Fibroblast of lung (primary cell): ENCODE results near the gene FCGR3B. TPM values are rescaled to one million over a fixed set of nuclear protein-coding genes. Genes with fewer than 3 reads are reported as not detected.
"Not testable (repeated sequence)": the region's sequence is repeated elsewhere in the genome, so short reads cannot be mapped to it uniquely, and the experiment has no call there.

ENCODE experiments used
- DNase-seq, 2 donors: peaks; one replicate each; pipeline versions ENCODE4 v3.0.0 to v3.0.0-alpha.2; 2010; ENCODE audit warnings: low read depth in 2 of 2
- H2AFZ ChIP-seq: 2 replicates; pipeline ENCODE4 v1.5.1; 2012; ENCODE audit warnings: low read length, control low read depth, inconsistent platforms
- H3K27ac ChIP-seq: 2 replicates; pipeline ENCODE4 v1.5.1; 2011; ENCODE audit warnings: low read length, control low read depth; ENCODE audit not compliant: insufficient read depth
- H3K27me3 ChIP-seq: 2 replicates; pipeline ENCODE4 v1.5.1; 2011; ENCODE audit warnings: mild to moderate bottlenecking, low read length; ENCODE audit not compliant: control insufficient read depth, insufficient read depth
- H3K36me3 ChIP-seq: 2 replicates; pipeline ENCODE4 v1.5.1; 2011; ENCODE audit warnings: low read length; ENCODE audit not compliant: control insufficient read depth, insufficient read depth
- H3K4me1 ChIP-seq: 2 replicates; pipeline ENCODE4 v1.5.1; 2011; ENCODE audit warnings: low read length; ENCODE audit not compliant: control insufficient read depth, insufficient read depth; ENCODE audit errors: extremely low read depth
- H3K4me2 ChIP-seq: 2 replicates; pipeline ENCODE4 v1.5.1; 2011; ENCODE audit warnings: low read length, control low read depth; ENCODE audit not compliant: insufficient read depth; ENCODE audit errors: extremely low read depth
- H3K4me3 ChIP-seq, 4 experiments: fragments of 200-600 bp in 1 of 4; sonication (generic) in 1 of 4; replicated peaks in 1 of 4; 2 replicates each; pipeline ENCODE4 v1.5.1; 2011 to 2016; ENCODE audit warnings: low read length in 4 of 4, low read depth in 3 of 4, mild to moderate bottlenecking in 3 of 4, control low read depth in 2 of 4, inconsistent platforms in 1 of 4, mixed read lengths in 1 of 4; ENCODE audit not compliant: insufficient read depth in 1 of 4; ENCODE audit errors: control extremely low read depth in 1 of 4
- H3K79me2 ChIP-seq: 2 replicates; pipeline ENCODE4 v1.5.1; 2012; ENCODE audit warnings: mild to moderate bottlenecking, low read length, inconsistent platforms; ENCODE audit not compliant: control insufficient read depth, insufficient read depth
- H3K9ac ChIP-seq: 2 replicates; pipeline ENCODE4 v1.5.1; 2011; ENCODE audit warnings: mild to moderate bottlenecking, low read length, control low read depth; ENCODE audit not compliant: insufficient read depth
- H3K9me3 ChIP-seq: 2 replicates; pipeline ENCODE4 v1.5.1; 2012; ENCODE audit warnings: low read depth, low read length; ENCODE audit not compliant: control insufficient read depth, insufficient read depth
- H4K20me1 ChIP-seq: 2 replicates; pipeline ENCODE4 v1.5.1; 2011; ENCODE audit warnings: low read length; ENCODE audit not compliant: control insufficient read depth, insufficient read depth; ENCODE audit errors: extremely low read depth
- polyA plus RNA-seq, 2 donors: library from polyadenylated mRNA; depleted of rRNA in 1 of 2; stranded (reverse) in 1 of 2; unstranded in 1 of 2; fragments of >200 nt; gene quantifications; 2 replicates each; pipeline ENCODE4 v1.2.1, GENCODE V29; 2011 to 2012; ENCODE audit warnings: missing spikeins in 1 of 2
- total RNA-seq: library from RNA; depleted of rRNA; stranded (reverse); fragments of >200 nt; gene quantifications from 2 replicates; pipeline ENCODE4 v1.2.1, GENCODE V29; 2014

The FCGR3B gene
- total and polyA plus RNA-seq, 2 donors (not counting 1 experiment from before 2014, with no cell fraction given): not detected

- not testable (repeated sequence) for H3K9ac ChIP-seq, H2AFZ ChIP-seq, H3K9me3 ChIP-seq, H3K4me2 ChIP-seq, H3K27ac ChIP-seq, H3K4me1 ChIP-seq, H3K79me2 ChIP-seq, H3K27me3 ChIP-seq, H3K4me3 ChIP-seq, H3K36me3 ChIP-seq, DNase-seq, H4K20me1 ChIP-seq
Measured at GRCh38 chr1:161579856-161580507, 51.0 kb downstream of the FCGR3B start.

- not testable (repeated sequence) for H3K79me2 ChIP-seq, H3K27ac ChIP-seq, H3K9ac ChIP-seq, H3K4me2 ChIP-seq, H3K4me1 ChIP-seq, H3K9me3 ChIP-seq, H2AFZ ChIP-seq, H3K36me3 ChIP-seq, DNase-seq, H3K27me3 ChIP-seq, H4K20me1 ChIP-seq, H3K4me3 ChIP-seq
Measured at GRCh38 chr1:161576676-161577075, 54.3 kb downstream of the FCGR3B start.

Other genes starting within 250 kb of the FCGR3B start
- 3.3 and 3.9 TPM in 2 replicates for gene FCGR2A, start 125.7 kb downstream of the FCGR3B start, total RNA-seq
- 2.4 and 7.6 TPM in 2 replicates for gene FCGR2A, start 125.7 kb downstream of the FCGR3B start, polyA plus RNA-seq
- 0.51 and 2.3 TPM in 2 replicates for gene HSPA6, start 106.6 kb downstream of the FCGR3B start, total RNA-seq
- gene HSPA6, start 106.6 kb downstream of the FCGR3B start, polyA plus RNA-seq: 0.22 and 0.33 TPM in 2 replicates
- gene FCGR3A, start 81.4 kb downstream of the FCGR3B start, total RNA-seq: not detected in 2 replicates
- gene FCGR3A, start 81.4 kb downstream of the FCGR3B start, polyA plus RNA-seq: not detected in 2 replicates
- gene FCGR2B, start 32.0 kb upstream of the FCGR3B start, total RNA-seq: not detected in 2 replicates
- not detected in 2 replicates for gene FCGR2B, start 32.0 kb upstream of the FCGR3B start, polyA plus RNA-seq
- under 0.01 and 0.17 TPM in 2 replicates for gene FCRLA, start 76.1 kb upstream of the FCGR3B start, total RNA-seq
- 0.56 and 0.68 TPM in 2 replicates for gene FCRLA, start 76.1 kb upstream of the FCGR3B start, polyA plus RNA-seq
- gene FCRLB, start 90.4 kb upstream of the FCGR3B start, total RNA-seq: 0.77 and 1.2 TPM in 2 replicates
- gene FCRLB, start 90.4 kb upstream of the FCGR3B start, polyA plus RNA-seq: 0.45 and 1.1 TPM in 2 replicates
- 34.2 and 35.8 TPM in 2 replicates for gene DUSP12, start 118.6 kb upstream of the FCGR3B start, total RNA-seq
- 35.6 and 36.1 TPM in 2 replicates for gene DUSP12, start 118.6 kb upstream of the FCGR3B start, polyA plus RNA-seq
- 19.5 and 25.3 TPM in 2 replicates for gene ATF6, start 135.1 kb upstream of the FCGR3B start, total RNA-seq
- 24.8 and 27.4 TPM in 2 replicates for gene ATF6, start 135.1 kb upstream of the FCGR3B start, polyA plus RNA-seq